T47D (cell line): ENCODE data around the gene PKP3.
A peak's percentile ranks its signal among the peaks of the same experiment; 100 is the strongest.
"Not testable (repeated sequence)": the region's sequence is repeated elsewhere in the genome, so short reads cannot be mapped to it uniquely, and the experiment has no call there.

ENCODE experiments used
- DNase-seq, 2 experiments: peaks; one replicate each; pipeline versions ENCODE4 v3.0.0 to v3.0.0-alpha.2; 2011 to 2012; ENCODE audit warnings: low read depth in 1 of 2, low spot score in 1 of 2
- JUND ChIP-seq: IDR thresholded peaks from 2 replicates; pipeline ENCODE4 v1.6.1; 2012; ENCODE audit warnings: low read depth
- in situ Hi-C: cut with HindIII; loops from 2 replicates; pipeline ENCODE4 v1.10.0; 2016; ENCODE audit warnings: low sequenced_read_pairs, low pct_unique_long_range_greater_than_20kb

Gene PKP3

GRCh38 chr11:394034-394857 is at the start of gene PKP3:
TSS of gene PKP3 (plus strand) at chr11:394209. CDS start at chr11:394293, 84 bp downstream.
- in situ Hi-C loops: no loop called here
- peak; percentile 96 to 97 for DNase-seq
- TF ChIP-seq JUND: no peak

GRCh38 chr11:344836-345578 is 49.0 kb upstream of the PKP3 start:
- in situ Hi-C loops: no loop called here
- TF ChIP-seq JUND: no peak
- DNase-seq: no peak

GRCh38 chr11:346529-346928 is 47.5 kb upstream of the PKP3 start:
- TF ChIP-seq JUND: no peak
- no peak for DNase-seq
- in situ Hi-C loops: no loop called here

- DNase-seq, in situ Hi-C loops: not testable (repeated sequence)
Measured at GRCh38 chr11:349270-349954, 44.6 kb upstream of the PKP3 start.

GRCh38 chr11:350033-350722 is 43.8 kb upstream of the PKP3 start:
- DNase-seq, in situ Hi-C loops: not testable (repeated sequence)

- peak in 1 of 2 experiments; percentile 68 for DNase-seq
- in situ Hi-C loops: no loop called here
Measured at GRCh38 chr11:350723-351255, 43.2 kb upstream of the PKP3 start.

GRCh38 chr11:351411-351810 is 42.6 kb upstream of the PKP3 start:
- in situ Hi-C loops: no loop called here

More at GRCh38 chr11:350723-351255, 43.2 kb upstream of the PKP3 start:
- TF ChIP-seq JUND: no peak

GRCh38 chr11:352456-353031 is 41.5 kb upstream of the PKP3 start:
- no peak for DNase-seq
- no peak for TF ChIP-seq JUND
- in situ Hi-C loops: no loop called here

More at GRCh38 chr11:351411-351810, 42.6 kb upstream of the PKP3 start:
- DNase-seq: no peak
- TF ChIP-seq JUND: no peak

GRCh38 chr11:353179-353873 is 40.7 kb upstream of the PKP3 start:
- TF ChIP-seq JUND: no peak
- peak in 1 of 2 experiments; percentile 65 for DNase-seq
- in situ Hi-C loops: no loop called here

GRCh38 chr11:355581-356458 is 38.2 kb upstream of the PKP3 start:
- in situ Hi-C loops: no loop called here
- no peak for TF ChIP-seq JUND
- peak; percentile 59 to 90 for DNase-seq
